ENCODE results near the gene PARVG. TPM values are rescaled to one million over a fixed set of nuclear protein-coding genes. Genes with fewer than 3 reads are reported as not detected.

Gene PARVG
- total RNA-seq, 1 donor from 2014 or later: not detected

- no peak for DNase-seq (ENCODE audit: low read depth)
Measured at GRCh38 chr22:44155115-44155514, 25.6 kb upstream of the PARVG start.

GRCh38 chr22:44157916-44158618, 22.7 kb upstream of the PARVG start:
- DNase-seq (ENCODE audit: low read depth): no peak

GRCh38 chr22:44158816-44159215, 21.9 kb upstream of the PARVG start:
- DNase-seq (ENCODE audit: low read depth): no peak

DNA sequence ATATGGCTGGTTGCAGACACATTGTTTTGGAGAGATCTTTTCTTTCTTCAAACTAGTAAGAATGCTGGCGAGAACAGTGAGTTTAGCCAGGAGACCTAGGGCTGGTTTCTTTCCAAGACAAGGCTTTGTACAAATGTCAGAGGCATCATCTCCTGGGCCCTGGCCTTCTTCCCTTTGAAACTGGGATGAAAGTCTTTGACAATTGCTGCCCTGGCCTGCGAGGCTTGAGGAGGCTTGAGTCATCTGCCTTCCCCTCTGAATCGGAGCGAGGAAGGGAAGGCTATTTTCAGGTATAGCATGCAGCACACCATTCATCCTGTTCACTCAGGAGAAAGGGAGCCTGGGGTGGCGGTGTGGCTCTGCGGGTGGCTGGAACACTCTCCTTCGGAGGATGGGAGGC, 21.5 kb upstream of the PARVG start:
- DNase-seq (ENCODE audit: low read depth): no peak

DNA sequence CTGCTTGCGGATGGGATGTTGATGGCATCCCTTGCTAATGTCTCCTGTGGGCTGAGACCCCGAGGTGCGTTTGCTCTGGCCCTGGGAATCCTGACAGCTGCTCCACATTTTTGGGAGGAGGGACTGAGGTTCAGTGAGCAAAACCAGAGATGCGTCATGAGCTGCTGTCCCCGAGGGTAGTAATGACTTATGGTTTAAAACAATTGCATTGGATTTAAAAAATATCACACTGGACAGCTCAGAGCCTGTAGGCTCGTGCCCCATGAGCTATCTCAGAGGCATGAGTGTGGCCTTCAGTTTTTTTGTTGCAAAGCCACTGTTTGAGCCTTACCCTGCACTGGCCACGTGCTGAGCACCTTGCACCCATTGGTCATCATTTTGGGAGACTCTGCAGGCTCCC, 20.9 kb upstream of the PARVG start:
- no peak for DNase-seq (ENCODE audit: low read depth)

GRCh38 chr22:44160421-44160820, 20.3 kb upstream of the PARVG start:
- no peak for DNase-seq (ENCODE audit: low read depth)

DNA sequence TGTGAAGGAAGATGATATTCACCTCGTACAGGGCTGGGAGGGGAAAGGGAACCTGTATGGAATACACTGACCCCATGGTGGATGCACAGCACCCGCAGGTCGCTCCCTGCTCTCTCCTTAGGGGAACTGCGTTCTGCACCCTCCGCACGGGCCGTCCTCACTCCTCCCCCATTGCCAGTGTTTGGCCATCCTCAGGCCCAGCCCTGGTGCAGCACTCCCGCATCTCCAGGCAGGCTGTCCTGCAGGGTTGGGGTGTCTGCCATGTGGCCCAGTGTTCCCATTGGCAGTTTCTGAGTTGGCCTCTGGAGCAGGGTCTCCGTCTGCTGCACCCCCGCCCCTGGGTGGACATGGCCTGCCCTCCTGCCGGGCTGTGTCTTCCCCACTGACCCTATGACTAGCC, 19.1 kb upstream of the PARVG start:
- no peak for DNase-seq (ENCODE audit: low read depth)

DNA sequence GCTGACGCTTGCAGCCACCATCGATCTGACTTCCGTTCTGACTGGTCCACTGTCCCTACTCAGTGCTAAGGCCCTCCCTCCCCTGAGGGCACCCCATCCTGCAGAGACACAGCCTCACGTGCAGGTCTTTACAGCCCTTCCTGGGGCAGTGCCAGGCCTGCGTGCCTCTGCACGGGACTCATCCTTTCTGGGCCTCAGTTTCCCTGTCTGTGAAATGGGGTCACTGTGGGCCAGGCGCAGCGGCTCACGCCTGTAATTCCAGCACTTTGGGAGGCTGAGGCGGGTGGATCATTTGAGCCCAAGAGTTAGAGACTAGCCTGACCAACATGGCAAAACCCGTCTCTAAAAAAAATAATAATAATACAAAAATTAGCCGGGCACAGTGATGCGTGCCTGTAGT, 17.8 kb upstream of the PARVG start:
- DNase-seq (ENCODE audit: low read depth): no peak

GRCh38 chr22:44163536-44163935, 17.2 kb upstream of the PARVG start:
- DNase-seq (ENCODE audit: low read depth): no peak

GRCh38 chr22:44164031-44164430, 16.7 kb upstream of the PARVG start:
- no peak for DNase-seq (ENCODE audit: low read depth)

GRCh38 chr22:44165286-44165874, 15.3 kb upstream of the PARVG start:
- DNase-seq (ENCODE audit: low read depth): no peak

- no peak for DNase-seq (ENCODE audit: low read depth)
Measured at GRCh38 chr22:44166498-44167276, 14.0 kb upstream of the PARVG start.

GRCh38 chr22:44167501-44167900, 13.2 kb upstream of the PARVG start:
- DNase-seq (ENCODE audit: low read depth): no peak

GRCh38 chr22:44168206-44168605, 12.5 kb upstream of the PARVG start:
- DNase-seq (ENCODE audit: low read depth): no peak

- no peak for DNase-seq (ENCODE audit: low read depth)
Measured at GRCh38 chr22:44170470-44170869, 10.3 kb upstream of the PARVG start.

DNA sequence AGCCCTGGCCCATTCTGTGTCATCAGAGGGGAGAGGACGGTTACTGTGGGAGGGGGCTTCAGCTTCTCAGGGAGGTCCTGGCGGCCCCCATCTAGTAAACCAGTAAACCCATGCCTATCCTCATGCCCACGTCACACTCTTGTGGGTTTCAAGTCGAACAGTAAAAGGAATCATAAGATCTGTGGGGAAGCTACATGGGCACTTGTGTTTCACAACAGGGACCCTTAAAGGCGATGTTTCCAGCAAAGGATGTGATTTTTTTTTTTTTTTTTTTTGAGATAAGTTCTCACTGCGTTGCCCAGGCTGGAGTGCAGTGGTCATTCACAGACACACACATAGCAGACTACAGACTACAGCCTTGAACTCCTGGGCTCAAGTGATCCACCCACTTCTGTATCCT, 9.2 kb upstream of the PARVG start:
- DNase-seq (ENCODE audit: low read depth): no peak

GRCh38 chr22:44172370-44173108, 8.2 kb upstream of the PARVG start:
- no peak for DNase-seq (ENCODE audit: low read depth)

- no peak for DNase-seq (ENCODE audit: low read depth)
Measured at GRCh38 chr22:44173154-44173553, 7.6 kb upstream of the PARVG start.

GRCh38 chr22:44175676-44176075, 5.0 kb upstream of the PARVG start:
- no peak for DNase-seq (ENCODE audit: low read depth)

- DNase-seq (ENCODE audit: low read depth): no peak
Measured at GRCh38 chr22:44179196-44179988, 1.3 kb upstream of the PARVG start.

DNA sequence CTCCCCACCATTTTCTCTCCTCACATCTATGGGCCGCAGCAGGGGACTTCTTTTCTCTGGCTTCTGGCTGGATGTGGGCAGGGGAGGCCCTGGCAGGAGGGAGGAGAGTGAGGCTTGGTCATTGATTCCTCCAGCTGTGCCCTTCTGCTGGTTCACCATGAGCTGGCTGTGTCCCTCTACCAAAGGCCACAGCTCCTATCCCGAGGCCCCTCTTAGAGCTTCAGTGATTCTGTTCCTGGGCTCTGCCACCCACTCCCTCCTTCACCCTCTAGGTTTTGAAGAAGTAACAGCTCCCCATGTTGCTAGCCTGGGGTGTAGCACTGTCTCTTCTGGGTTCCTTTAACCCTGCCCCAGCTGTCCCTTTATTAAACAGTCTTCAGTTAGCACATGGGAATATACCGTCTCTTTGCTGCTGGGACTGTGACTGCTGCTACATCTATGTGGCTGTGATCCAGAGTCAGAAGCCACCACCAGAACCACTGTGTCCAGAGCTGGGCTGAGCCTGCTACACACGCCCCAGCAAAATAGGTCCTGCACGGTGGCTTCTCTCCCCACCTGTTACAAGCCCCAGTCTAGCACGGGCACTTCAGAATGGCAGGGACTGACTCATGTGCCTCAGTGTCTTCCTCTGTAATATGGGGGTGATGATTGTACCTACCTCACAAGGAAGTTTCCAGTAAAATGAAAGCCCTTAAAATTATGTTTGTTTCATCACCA, 578 bp upstream of the PARVG start:
- DNase-seq (ENCODE audit: low read depth): no peak

All from renal cortical epithelial cell (primary cell).